Kidney epithelial cell (primary cell): ENCODE data around the gene TAS1R3. TPM values are rescaled to one million over a fixed set of nuclear protein-coding genes. Genes with fewer than 3 reads are reported as not detected.

Source experiments
- DNase-seq: peaks from one replicate; pipeline ENCODE4 v3.0.0-alpha.2; 2010; ENCODE audit warnings: low read depth
- H3K27me3 ChIP-seq: 2 replicates; pipeline ENCODE4 v1.6.0; 2011; ENCODE audit warnings: low read length; ENCODE audit not compliant: control insufficient read depth, insufficient read depth
- H3K36me3 ChIP-seq: 2 replicates; pipeline ENCODE4 v1.5.1; 2011; ENCODE audit warnings: low read length; ENCODE audit not compliant: control insufficient read depth, insufficient read depth
- H3K4me3 ChIP-seq: 2 replicates; pipeline ENCODE4 v1.5.1; 2011; ENCODE audit warnings: low read depth, mild to moderate bottlenecking, control low read depth, low read length
- total RNA-seq: library from RNA; depleted of rRNA; stranded (reverse); fragments of >200 nt; gene quantifications from 2 replicates; pipeline ENCODE4 v1.2.3, GENCODE V29; 2015
- TF ChIP-seq, protein P1 (sequence below): IDR thresholded peaks from 2 replicates; pipeline ENCODE4 v1.5.1; 2011; ENCODE audit warnings: mild to moderate bottlenecking, moderate library complexity, low read length, control low read depth, inconsistent platforms; ENCODE audit not compliant: insufficient read depth, poor library complexity, severe bottlenecking

Gene TAS1R3
- total RNA-seq, 1 donor from 2014 or later = 0.08 TPM

DNA sequence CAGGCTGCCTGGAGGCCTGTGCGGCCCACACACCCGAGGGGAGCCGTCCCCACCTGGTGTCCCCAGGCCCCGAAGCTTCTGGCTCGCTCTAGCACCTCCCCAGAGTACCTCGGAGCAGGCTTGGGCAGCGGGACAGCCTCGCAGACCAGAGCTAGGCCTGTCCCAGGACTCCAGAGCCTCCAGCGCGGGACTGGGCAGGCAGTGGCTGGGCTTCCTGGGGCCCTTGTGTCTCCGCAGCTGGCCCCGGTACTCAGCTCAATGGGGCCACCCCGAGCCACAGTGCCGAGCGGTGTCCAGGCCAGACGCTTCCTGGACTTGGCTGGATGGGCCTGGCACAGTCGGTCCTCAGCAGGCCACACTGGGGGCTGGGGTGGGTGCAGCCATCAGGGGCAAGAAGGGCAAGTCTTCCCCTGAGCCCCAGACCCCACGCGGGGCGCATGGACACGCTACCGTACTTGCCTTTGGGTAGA, 45.9 kb upstream of the TAS1R3 start:
- peaks cover 25% of the 10 kb centered on the region for H3K27me3 ChIP-seq
- no peak for DNase-seq
- H3K4me3 ChIP-seq = no peak overlapping the region
- TF ChIP-seq, protein P1, sequence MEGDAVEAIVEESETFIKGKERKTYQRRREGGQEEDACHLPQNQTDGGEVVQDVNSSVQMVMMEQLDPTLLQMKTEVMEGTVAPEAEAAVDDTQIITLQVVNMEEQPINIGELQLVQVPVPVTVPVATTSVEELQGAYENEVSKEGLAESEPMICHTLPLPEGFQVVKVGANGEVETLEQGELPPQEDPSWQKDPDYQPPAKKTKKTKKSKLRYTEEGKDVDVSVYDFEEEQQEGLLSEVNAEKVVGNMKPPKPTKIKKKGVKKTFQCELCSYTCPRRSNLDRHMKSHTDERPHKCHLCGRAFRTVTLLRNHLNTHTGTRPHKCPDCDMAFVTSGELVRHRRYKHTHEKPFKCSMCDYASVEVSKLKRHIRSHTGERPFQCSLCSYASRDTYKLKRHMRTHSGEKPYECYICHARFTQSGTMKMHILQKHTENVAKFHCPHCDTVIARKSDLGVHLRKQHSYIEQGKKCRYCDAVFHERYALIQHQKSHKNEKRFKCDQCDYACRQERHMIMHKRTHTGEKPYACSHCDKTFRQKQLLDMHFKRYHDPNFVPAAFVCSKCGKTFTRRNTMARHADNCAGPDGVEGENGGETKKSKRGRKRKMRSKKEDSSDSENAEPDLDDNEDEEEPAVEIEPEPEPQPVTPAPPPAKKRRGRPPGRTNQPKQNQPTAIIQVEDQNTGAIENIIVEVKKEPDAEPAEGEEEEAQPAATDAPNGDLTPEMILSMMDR = no peak
- no peaks in the 10 kb centered on the region for H3K36me3 ChIP-seq

DNA sequence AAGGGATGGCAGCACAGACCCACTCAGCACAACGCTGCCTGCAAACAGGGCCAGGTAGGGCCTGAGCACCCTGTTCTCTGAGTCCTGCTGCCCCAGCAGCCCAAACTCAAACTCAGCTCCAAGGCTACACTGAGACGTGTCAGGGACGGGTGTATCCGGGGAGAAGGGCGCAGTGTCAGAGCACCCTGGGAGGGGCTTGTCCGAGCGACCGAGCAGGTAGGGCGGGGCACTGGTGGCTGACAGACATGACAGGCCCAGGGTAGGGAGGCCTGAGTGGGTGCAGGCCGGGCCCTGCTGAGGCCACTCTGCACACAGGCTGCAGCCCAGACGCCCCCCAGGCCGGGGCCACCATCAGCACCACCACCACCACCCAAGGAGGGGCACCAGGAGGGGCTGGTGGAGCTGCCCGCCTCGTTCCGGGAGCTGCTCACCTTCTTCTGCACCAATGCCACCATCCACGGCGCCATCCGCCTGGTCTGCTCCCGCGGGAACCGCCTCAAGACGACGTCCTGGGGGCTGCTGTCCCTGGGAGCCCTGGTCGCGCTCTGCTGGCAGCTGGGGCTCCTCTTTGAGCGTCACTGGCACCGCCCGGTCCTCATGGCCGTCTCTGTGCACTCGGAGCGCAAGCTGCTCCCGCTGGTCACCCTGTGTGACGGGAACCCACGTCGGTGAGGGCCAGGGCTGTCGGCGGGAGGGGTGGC, 45.3 kb upstream of the TAS1R3 start:
- Histone ChIP-seq H3K36me3 (no peaks in the 10 kb centered on the region), H3K27me3 (peaks cover 25% of the 10 kb centered on the region), H3K4me3 (no peak overlapping the region)
- TF ChIP-seq, protein P1 = no peak
- DNase-seq = no peak

DNA sequence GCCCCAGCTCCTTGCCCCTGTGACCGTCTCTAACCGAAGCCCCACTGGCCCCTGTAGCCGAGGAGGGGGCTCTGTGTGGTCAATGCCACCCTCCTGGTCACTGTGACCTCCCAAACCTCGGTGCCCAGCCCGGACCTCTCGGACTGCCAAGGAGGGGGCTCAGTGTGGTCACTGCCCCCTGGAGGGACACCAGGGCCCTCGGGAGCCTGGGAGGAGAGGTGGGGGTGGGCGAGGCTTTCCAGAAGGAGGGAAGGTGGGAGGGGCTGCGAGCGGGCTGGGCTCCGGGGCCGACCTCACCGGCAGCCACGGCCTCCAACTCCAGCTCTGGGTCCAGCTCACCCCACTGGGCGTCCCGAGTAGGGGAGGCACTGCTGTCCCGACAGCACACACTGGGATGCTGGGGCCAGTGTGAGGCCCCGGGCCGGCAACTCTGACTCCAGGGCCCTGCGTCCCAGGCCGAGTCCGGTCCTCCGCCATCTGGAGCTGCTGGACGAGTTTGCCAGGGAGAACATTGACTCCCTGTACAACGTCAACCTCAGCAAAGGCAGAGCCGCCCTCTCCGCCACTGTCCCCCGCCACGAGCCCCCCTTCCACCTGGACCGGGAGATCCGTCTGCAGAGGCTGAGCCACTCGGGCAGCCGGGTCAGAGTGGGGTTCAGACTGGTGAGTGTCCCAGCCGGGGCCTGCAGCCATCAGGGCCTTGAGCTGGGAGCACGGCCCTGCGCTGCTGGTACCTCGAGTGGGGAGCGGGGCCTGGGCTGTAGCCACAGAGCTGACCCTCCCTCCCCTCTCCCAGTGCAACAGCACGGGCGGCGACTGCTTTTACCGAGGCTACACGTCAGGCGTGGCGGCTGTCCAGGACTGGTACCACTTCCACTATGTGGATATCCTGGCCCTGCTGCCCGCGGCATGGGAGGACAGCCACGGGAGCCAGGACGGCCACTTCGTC, 44.5 kb upstream of the TAS1R3 start:
- Histone ChIP-seq H3K27me3 (peaks cover 30% of the 10 kb centered on the region), H3K36me3 (no peaks in the 10 kb centered on the region), H3K4me3 (no peak overlapping the region)
- TF ChIP-seq, protein P1 = no peak
- DNase-seq = no peak

DNA sequence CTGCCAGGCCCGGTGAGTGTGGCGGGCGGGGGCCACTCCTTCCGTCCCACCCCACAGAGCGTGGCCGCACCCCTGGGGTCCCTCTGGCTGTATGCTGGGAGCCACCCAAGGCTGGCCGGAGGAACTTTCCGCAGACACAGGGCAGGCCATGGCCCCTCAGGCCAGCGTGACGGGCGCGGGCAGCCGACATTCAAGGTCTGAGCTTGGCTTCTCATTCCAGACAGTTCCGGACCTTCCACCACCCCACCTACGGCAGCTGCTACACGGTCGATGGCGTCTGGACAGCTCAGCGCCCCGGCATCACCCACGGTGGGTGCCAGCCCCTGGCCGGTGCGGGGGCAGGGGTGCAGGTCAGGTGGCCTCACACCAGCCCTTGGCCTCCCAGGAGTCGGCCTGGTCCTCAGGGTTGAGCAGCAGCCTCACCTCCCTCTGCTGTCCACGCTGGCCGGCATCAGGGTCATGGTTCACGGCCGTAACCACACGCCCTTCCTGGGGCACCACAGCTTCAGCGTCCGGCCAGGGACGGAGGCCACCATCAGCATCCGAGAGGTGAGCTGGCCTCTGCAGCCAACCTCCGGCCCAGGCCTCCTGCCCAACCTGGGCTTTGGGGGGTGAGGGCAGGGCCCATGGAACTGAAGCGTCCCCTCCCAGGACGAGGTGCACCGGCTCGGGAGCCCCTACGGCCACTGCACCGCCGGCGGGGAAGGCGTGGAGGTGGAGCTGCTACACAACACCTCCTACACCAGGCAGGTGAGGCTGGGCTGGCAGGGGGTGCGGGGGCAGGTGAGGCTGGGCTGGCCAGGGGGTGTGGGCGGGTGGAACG, 43.6 kb upstream of the TAS1R3 start:
- no peak overlapping the region for H3K4me3 ChIP-seq
- TF ChIP-seq, protein P1 = no peak
- H3K27me3 ChIP-seq = peaks cover 30% of the 10 kb centered on the region
- no peak for DNase-seq
- H3K36me3 ChIP-seq = no peaks in the 10 kb centered on the region

DNA sequence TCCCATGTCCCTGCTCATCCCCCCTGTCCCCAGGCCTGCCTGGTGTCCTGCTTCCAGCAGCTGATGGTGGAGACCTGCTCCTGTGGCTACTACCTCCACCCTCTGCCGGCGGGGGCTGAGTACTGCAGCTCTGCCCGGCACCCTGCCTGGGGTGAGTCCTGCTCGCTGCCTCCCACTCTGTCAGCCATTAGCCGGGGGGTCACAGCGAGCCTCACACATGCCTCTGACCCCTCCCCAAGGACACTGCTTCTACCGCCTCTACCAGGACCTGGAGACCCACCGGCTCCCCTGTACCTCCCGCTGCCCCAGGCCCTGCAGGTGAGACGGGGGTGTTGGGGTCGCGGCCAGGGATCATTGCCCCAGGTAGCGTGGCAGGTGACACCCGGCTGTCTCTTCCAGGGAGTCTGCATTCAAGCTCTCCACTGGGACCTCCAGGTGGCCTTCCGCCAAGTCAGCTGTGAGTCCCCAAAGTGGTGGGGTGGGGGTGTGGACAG, 40.8 kb upstream of the TAS1R3 start:
- no peaks in the 10 kb centered on the region for H3K36me3 ChIP-seq
- peaks cover 28% of the 10 kb centered on the region for H3K27me3 ChIP-seq
- H3K4me3 ChIP-seq = no peak overlapping the region
- no peak for DNase-seq
- TF ChIP-seq, protein P1 = peak; percentile 78
